ENCODE results near the gene RIMS4.

RIMS4 gene

GRCh38 chr20:44771172-44771535, 39.2 kb downstream of the RIMS4 start:
- no peaks in the 10 kb centered on the region for H3K79me2 ChIP-seq (ENCODE audit: low read length)
- H4K20me1 ChIP-seq (ENCODE audit: insufficient read depth, low read length), result 0 out of 2 replicates have a peak, but pooled peaks cover under 1% of the 10 kb centered on the region
- H3K27ac ChIP-seq (ENCODE audit: low read length), result no peak overlapping the region
- no peaks in the 10 kb centered on the region for H3K4me1 ChIP-seq (ENCODE audit: low read length)
- no peak overlapping the region for H3K9ac ChIP-seq (ENCODE audit: low read length)
- no peaks in the 10 kb centered on the region for H3K9me3 ChIP-seq (ENCODE audit: insufficient read depth, low read length)
- H2AFZ ChIP-seq (ENCODE audit: low read depth, low read length), result no peak overlapping the region
- H3K27me3 ChIP-seq (ENCODE audit: low read depth, low read length), result peaks cover 97% of the 10 kb centered on the region
- H3K4me3 ChIP-seq (ENCODE audit: low read length), result no peak overlapping the region
- no peak overlapping the region for H3K4me2 ChIP-seq (ENCODE audit: low read length)
- TF ChIP-seq CTCF (IDR thresholded peaks at IDR 0.05; ENCODE audit: low read depth, low read length), result no peak
- TF ChIP-seq EZH2phosphoT487 (IDR thresholded peaks at IDR 0.05; ENCODE audit: low read depth), result no peak
- no peaks in the 10 kb centered on the region for H3K36me3 ChIP-seq (replicated peaks; ENCODE audit: low read depth, low read length)

GRCh38 chr20:44770484-44771171, 39.7 kb downstream of the RIMS4 start:
- H3K4me2 ChIP-seq (ENCODE audit: low read length), result no peak overlapping the region
- TF ChIP-seq CTCF (IDR thresholded peaks at IDR 0.05; ENCODE audit: low read depth, low read length) (no peak), EZH2phosphoT487 (IDR thresholded peaks at IDR 0.05; ENCODE audit: low read depth) (no peak)
- no peak overlapping the region for H3K27ac ChIP-seq (ENCODE audit: low read length)
- no peak overlapping the region for H2AFZ ChIP-seq (ENCODE audit: low read depth, low read length)
- no peaks in the 10 kb centered on the region for H3K9me3 ChIP-seq (ENCODE audit: insufficient read depth, low read length)
- no peaks in the 10 kb centered on the region for H3K4me1 ChIP-seq (ENCODE audit: low read length)
- H3K36me3 ChIP-seq (replicated peaks; ENCODE audit: low read depth, low read length), result no peaks in the 10 kb centered on the region
- H3K9ac ChIP-seq (ENCODE audit: low read length), result no peak overlapping the region
- no peaks in the 10 kb centered on the region for H4K20me1 ChIP-seq (ENCODE audit: insufficient read depth, low read length)
- H3K4me3 ChIP-seq (ENCODE audit: low read length), result no peak overlapping the region
- peaks cover 99% of the 10 kb centered on the region for H3K27me3 ChIP-seq (ENCODE audit: low read depth, low read length)
- H3K79me2 ChIP-seq (ENCODE audit: low read length), result no peaks in the 10 kb centered on the region

- TF ChIP-seq CTCF (IDR thresholded peaks at IDR 0.05; ENCODE audit: low read depth, low read length) (no peak), EZH2phosphoT487 (IDR thresholded peaks at IDR 0.05; ENCODE audit: low read depth) (no peak)
- Histone ChIP-seq H3K4me3 (ENCODE audit: low read length) (no peak overlapping the region), H3K27me3 (ENCODE audit: low read depth, low read length) (peaks cover 99% of the 10 kb centered on the region), H3K27ac (ENCODE audit: low read length) (no peak overlapping the region), H3K4me2 (ENCODE audit: low read length) (no peak overlapping the region), H3K9ac (ENCODE audit: low read length) (no peak overlapping the region), H3K4me1 (ENCODE audit: low read length) (no peaks in the 10 kb centered on the region), H3K9me3 (ENCODE audit: insufficient read depth, low read length) (no peaks in the 10 kb centered on the region), H3K36me3 (replicated peaks; ENCODE audit: low read depth, low read length) (no peaks in the 10 kb centered on the region), H4K20me1 (ENCODE audit: insufficient read depth, low read length) (no peaks in the 10 kb centered on the region), H3K79me2 (ENCODE audit: low read length) (no peaks in the 10 kb centered on the region), H2AFZ (ENCODE audit: low read depth, low read length) (no peak overlapping the region)
These were observed 40.9 kb downstream of the RIMS4 start for GRCh38 chr20:44769481-44769863.

- no peaks in the 10 kb centered on the region for H3K36me3 ChIP-seq (replicated peaks; ENCODE audit: low read depth, low read length)
- no peak overlapping the region for H2AFZ ChIP-seq (ENCODE audit: low read depth, low read length)
- H3K4me3 ChIP-seq (ENCODE audit: low read length), result no peak overlapping the region
- H3K27ac ChIP-seq (ENCODE audit: low read length), result no peak overlapping the region
- TF ChIP-seq CTCF (IDR thresholded peaks at IDR 0.05; ENCODE audit: low read depth, low read length), result no peak
- no peak for TF ChIP-seq EZH2phosphoT487 (IDR thresholded peaks at IDR 0.05; ENCODE audit: low read depth)
- H4K20me1 ChIP-seq (ENCODE audit: insufficient read depth, low read length), result no peaks in the 10 kb centered on the region
- peaks cover 99% of the 10 kb centered on the region for H3K27me3 ChIP-seq (ENCODE audit: low read depth, low read length)
- no peak overlapping the region for H3K4me2 ChIP-seq (ENCODE audit: low read length)
- H3K9ac ChIP-seq (ENCODE audit: low read length), result no peak overlapping the region
- H3K4me1 ChIP-seq (ENCODE audit: low read length), result no peaks in the 10 kb centered on the region
- H3K79me2 ChIP-seq (ENCODE audit: low read length), result no peaks in the 10 kb centered on the region
- H3K9me3 ChIP-seq (ENCODE audit: insufficient read depth, low read length), result no peaks in the 10 kb centered on the region
These were observed 41.4 kb downstream of the RIMS4 start for GRCh38 chr20:44768854-44769480.

Measured in OCI-LY3 (cell line).